ENCODE measurements around the gene ATP7B. TPM values are rescaled to one million over a fixed set of nuclear protein-coding genes. Genes with fewer than 3 reads are reported as not detected.

Gene ATP7B
- total RNA-seq, 1 donor from 2014 or later, result 11.6 TPM

GRCh38 chr13:51976423-51976822 lies 34.8 kb downstream of the ATP7B start:
- no peak for TF ChIP-seq CTCF (conservative IDR thresholded peaks at IDR 0.05)
- no peak overlapping the region for H3K4me3 Mint-ChIP-seq
- H3K27me3 Mint-ChIP-seq (ENCODE audit: low read depth), result no peaks in the 10 kb centered on the region
- no peak overlapping the region for H3K27ac Mint-ChIP-seq (ENCODE audit: unreplicated experiment)
- DNase-seq (ENCODE audit: low read depth, low spot score), result no peak
- peaks cover 2% of the 10 kb centered on the region for H3K36me3 Mint-ChIP-seq (ENCODE audit: low read depth)
- no peaks in the 10 kb centered on the region for H3K9me3 Mint-ChIP-seq
- H3K4me1 Mint-ChIP-seq, result no peaks in the 10 kb centered on the region

- no peaks in the 10 kb centered on the region for H3K4me1 Mint-ChIP-seq
- no peak overlapping the region for H3K4me3 Mint-ChIP-seq
- H3K27me3 Mint-ChIP-seq (ENCODE audit: low read depth), result no peaks in the 10 kb centered on the region
- no peak overlapping the region for H3K27ac Mint-ChIP-seq (ENCODE audit: unreplicated experiment)
- TF ChIP-seq CTCF (conservative IDR thresholded peaks at IDR 0.05), result no peak
- no peaks in the 10 kb centered on the region for H3K9me3 Mint-ChIP-seq
- DNase-seq (ENCODE audit: low read depth, low spot score), result no peak
- H3K36me3 Mint-ChIP-seq (ENCODE audit: low read depth), result no peaks in the 10 kb centered on the region
Observed at GRCh38 chr13:51974482-51974881, 36.8 kb downstream of the ATP7B start.

GRCh38 chr13:51971520-51972426 lies 39.5 kb downstream of the ATP7B start:
- no peak overlapping the region for H3K4me3 Mint-ChIP-seq
- H3K9me3 Mint-ChIP-seq, result no peaks in the 10 kb centered on the region
- no peaks in the 10 kb centered on the region for H3K36me3 Mint-ChIP-seq (ENCODE audit: low read depth)
- H3K27me3 Mint-ChIP-seq (ENCODE audit: low read depth), result no peaks in the 10 kb centered on the region
- TF ChIP-seq CTCF (conservative IDR thresholded peaks at IDR 0.05), result no peak
- peak overlapping the region; percentile 62 for H3K27ac Mint-ChIP-seq (ENCODE audit: unreplicated experiment)
- no peak for DNase-seq (ENCODE audit: low read depth, low spot score)
- H3K4me1 Mint-ChIP-seq, result no peaks in the 10 kb centered on the region

- no peaks in the 10 kb centered on the region for H3K4me1 Mint-ChIP-seq
- DNase-seq (ENCODE audit: low read depth, low spot score), result no peak
- H3K9me3 Mint-ChIP-seq, result no peaks in the 10 kb centered on the region
- no peaks in the 10 kb centered on the region for H3K36me3 Mint-ChIP-seq (ENCODE audit: low read depth)
- no peak overlapping the region for H3K4me3 Mint-ChIP-seq
- H3K27me3 Mint-ChIP-seq (ENCODE audit: low read depth), result no peaks in the 10 kb centered on the region
- TF ChIP-seq CTCF (conservative IDR thresholded peaks at IDR 0.05), result no peak
- H3K27ac Mint-ChIP-seq (ENCODE audit: unreplicated experiment), result no peak overlapping the region
Observed at GRCh38 chr13:51970349-51970748, 40.9 kb downstream of the ATP7B start.

GRCh38 chr13:51967482-51968446 lies 43.5 kb downstream of the ATP7B start:
- H3K27ac Mint-ChIP-seq (ENCODE audit: unreplicated experiment), result no peak overlapping the region
- no peaks in the 10 kb centered on the region for H3K4me1 Mint-ChIP-seq
- no peak for DNase-seq (ENCODE audit: low read depth, low spot score)
- H3K36me3 Mint-ChIP-seq (ENCODE audit: low read depth), result no peaks in the 10 kb centered on the region
- H3K4me3 Mint-ChIP-seq, result no peak overlapping the region
- no peak for TF ChIP-seq CTCF (conservative IDR thresholded peaks at IDR 0.05)
- H3K9me3 Mint-ChIP-seq, result no peaks in the 10 kb centered on the region
- H3K27me3 Mint-ChIP-seq (ENCODE audit: low read depth), result no peaks in the 10 kb centered on the region
